Measurements from ENCODE around the gene MAGI2. TPM values are rescaled to one million over a fixed set of nuclear protein-coding genes. Genes with fewer than 3 reads are reported as not detected.

Gene MAGI2
- total RNA-seq, 1 experiment from 2014 or later, result 14.3 TPM

DNA sequence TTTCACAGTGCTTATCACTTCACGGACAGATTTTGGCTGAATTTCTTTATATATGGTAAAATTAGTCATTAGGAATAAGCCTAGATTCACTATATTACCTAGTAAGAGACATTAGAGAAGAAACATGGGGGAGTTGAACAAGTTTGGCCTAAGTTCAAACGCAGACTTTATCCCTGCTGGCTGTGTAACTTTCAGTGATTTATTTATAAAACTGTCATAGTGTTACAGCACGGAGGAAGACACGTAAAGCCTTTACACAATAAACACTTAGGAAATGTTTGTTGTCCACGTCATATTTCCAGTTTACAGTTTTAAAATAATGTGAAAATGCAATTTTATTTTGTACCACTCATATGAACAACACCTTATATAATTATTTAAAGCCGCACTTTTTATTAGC lies 661.5 kb downstream of the MAGI2 start:
- Histone ChIP-seq H4K8ac (replicated peaks; ENCODE audit: insufficient read length, low read depth, low read length) (no peak overlapping the region), H3K9me3 (ENCODE audit: control insufficient read depth, low read depth, low read length) (no peaks in the 10 kb centered on the region), H3K4me2 (ENCODE audit: insufficient read depth, insufficient read length, low read length) (no peak overlapping the region), H2BK120ac (ENCODE audit: low read depth, low read length, poor library complexity, severe bottlenecking) (no peak overlapping the region), H4K20me1 (ENCODE audit: control insufficient read depth, insufficient read depth, insufficient read length) (no peaks in the 10 kb centered on the region), H2BK20ac (ENCODE audit: low read depth, low read length, poor library complexity, severe bottlenecking) (no peak overlapping the region), H4K5ac (ENCODE audit: insufficient read length, low read depth, low read length) (no peak overlapping the region), H2BK15ac (ENCODE audit: low read depth, low read length) (no peak overlapping the region), H3K14ac (ENCODE audit: insufficient read depth, low read length) (no peak overlapping the region), H3K4me1 (ENCODE audit: insufficient read depth, low read length) (no peaks in the 10 kb centered on the region), H3K27me3 (ENCODE audit: insufficient read depth, low read length) (no peaks in the 10 kb centered on the region), H3K79me1 (ENCODE audit: insufficient read depth, low read depth, low read length, poor library complexity, severe bottlenecking) (no peaks in the 10 kb centered on the region), H3K23ac (ENCODE audit: insufficient read length, low read depth, low read length) (no peak overlapping the region), H2AFZ (ENCODE audit: low read length) (no peak overlapping the region), H2BK12ac (ENCODE audit: insufficient read length, low read depth, low read length) (no peak overlapping the region), H3K4ac (ENCODE audit: low read depth, low read length) (no peak overlapping the region), H2AK5ac (ENCODE audit: insufficient read length, low read length) (no peak overlapping the region), H3K27ac (ENCODE audit: insufficient read length, low read depth, low read length) (no peak overlapping the region), H3K9ac (ENCODE audit: extremely low read depth, insufficient read length, low read length) (no peak overlapping the region), H3K18ac (ENCODE audit: insufficient read length, low read depth, low read length) (no peak overlapping the region), H3K79me2 (ENCODE audit: insufficient read depth, low read length) (no peaks in the 10 kb centered on the region), H3K23me2 (ENCODE audit: insufficient read length, low read depth, low read length, poor library complexity, severe bottlenecking) (no peaks in the 10 kb centered on the region), H3K56ac (ENCODE audit: insufficient read length, low read depth, low read length) (no peak overlapping the region), H3T11ph (ENCODE audit: low read length) (no peak overlapping the region), H2BK5ac (ENCODE audit: insufficient read length, low read length) (no peak overlapping the region), H4K91ac (ENCODE audit: insufficient read length, low read depth, low read length) (no peak overlapping the region)
- Mint-ChIP-seq H3K4me1 (peaks cover 8 to 10% of the 10 kb centered on the region in 2 experiments), H3K27ac (no peak overlapping the region), H3K36me3 (ENCODE audit: insufficient read depth in 1 of 3, low read depth in 3 of 3) (peaks cover 0 to 12% (median 6%) of the 10 kb centered on the region in 3 experiments; a peak in 5 of 7 replicates), H3K9me3 (peaks cover 6 to 11% of the 10 kb centered on the region in 2 experiments; a peak in 4 of 5 replicates), H3K27me3 (ENCODE audit: low read depth) (no peaks in the 10 kb centered on the region), H3K4me3 (no peak overlapping the region)
- WGBS (ENCODE audit: extremely low coverage, insufficient read length, low lambda C conversion rate), result no CpG with 5 or more reads among the region's 6 CpGs
- TF ChIP-seq, protein P1, sequence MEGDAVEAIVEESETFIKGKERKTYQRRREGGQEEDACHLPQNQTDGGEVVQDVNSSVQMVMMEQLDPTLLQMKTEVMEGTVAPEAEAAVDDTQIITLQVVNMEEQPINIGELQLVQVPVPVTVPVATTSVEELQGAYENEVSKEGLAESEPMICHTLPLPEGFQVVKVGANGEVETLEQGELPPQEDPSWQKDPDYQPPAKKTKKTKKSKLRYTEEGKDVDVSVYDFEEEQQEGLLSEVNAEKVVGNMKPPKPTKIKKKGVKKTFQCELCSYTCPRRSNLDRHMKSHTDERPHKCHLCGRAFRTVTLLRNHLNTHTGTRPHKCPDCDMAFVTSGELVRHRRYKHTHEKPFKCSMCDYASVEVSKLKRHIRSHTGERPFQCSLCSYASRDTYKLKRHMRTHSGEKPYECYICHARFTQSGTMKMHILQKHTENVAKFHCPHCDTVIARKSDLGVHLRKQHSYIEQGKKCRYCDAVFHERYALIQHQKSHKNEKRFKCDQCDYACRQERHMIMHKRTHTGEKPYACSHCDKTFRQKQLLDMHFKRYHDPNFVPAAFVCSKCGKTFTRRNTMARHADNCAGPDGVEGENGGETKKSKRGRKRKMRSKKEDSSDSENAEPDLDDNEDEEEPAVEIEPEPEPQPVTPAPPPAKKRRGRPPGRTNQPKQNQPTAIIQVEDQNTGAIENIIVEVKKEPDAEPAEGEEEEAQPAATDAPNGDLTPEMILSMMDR (conservative IDR thresholded peaks at IDR 0.05), result no peak
- DNase-seq, result no peak
